OCI-LY7 (cell line): Measurements from ENCODE around the gene CARS1. TPM values are rescaled to one million over a fixed set of nuclear protein-coding genes. Genes with fewer than 3 reads are reported as not detected.

Experiments used
- BruUV-seq: library from RNA; stranded (reverse); fragments of 400-500 nt; replicated peaks from 2 replicates; lab custom pipeline; 2021; lab: Mats Ljungman, UMichigan
- CTCF ChIA-PET: fragments of 300-600 bp; sonication (Branson Sonifier 250); formaldehyde crosslinking; loops from one replicate; lab custom pipeline; 2022; ENCODE audit warnings: antibody characterized with exemption; ENCODE audit not compliant: unreplicated experiment; lab: Charles Lee
- POLR2A ChIA-PET: fragments of 300-600 bp; sonication (Branson Sonifier 250); formaldehyde crosslinking; loops from one replicate; lab custom pipeline; 2022; ENCODE audit warnings: antibody characterized with exemption; lab: Charles Lee
- DNase-seq: peaks from one replicate; pipeline ENCODE4 v3.0.0-alpha.2; 2015; ENCODE audit warnings: low spot score
- H2AFZ ChIP-seq: fragments of 200-600 bp; sonication (generic), shearing (Covaris generic); 2 replicates; pipeline ENCODE4 v1.6.1; 2014; ENCODE audit warnings: mild to moderate bottlenecking, antibody characterized with exemption, low read length, moderate library complexity
- H3K27ac ChIP-seq: fragments of 200-600 bp; sonication (generic); 2 replicates; pipeline ENCODE4 v1.5.1; 2014; ENCODE audit warnings: mixed run types, low read depth, mild to moderate bottlenecking, moderate library complexity, low read length, inconsistent platforms; ENCODE audit not compliant: poor library complexity, severe bottlenecking
- H3K36me3 ChIP-seq: fragments of 200-600 bp; sonication (generic); 2 replicates; pipeline ENCODE4 v1.6.1; 2014; ENCODE audit warnings: mild to moderate bottlenecking, antibody characterized with exemption, low read length, moderate library complexity, mixed read lengths; ENCODE audit not compliant: insufficient read depth
- H3K4me1 ChIP-seq: fragments of 200-600 bp; sonication (generic); 2 replicates; pipeline ENCODE4 v1.5.1; 2014; ENCODE audit warnings: mild to moderate bottlenecking, low read length; ENCODE audit not compliant: insufficient read depth, poor library complexity, severe bottlenecking
- H3K4me2 ChIP-seq: fragments of 200-600 bp; sonication (generic); 2 replicates; pipeline ENCODE4 v1.6.1; 2014; ENCODE audit warnings: mild to moderate bottlenecking, low read length
- H3K4me3 ChIP-seq: fragments of 200-600 bp; sonication (generic); 2 replicates; pipeline ENCODE4 v1.5.1; 2014; ENCODE audit warnings: mild to moderate bottlenecking, low read depth, low read length; ENCODE audit not compliant: poor library complexity, severe bottlenecking
- H3K79me2 ChIP-seq: fragments of 200-600 bp; sonication (generic); 2 replicates; pipeline ENCODE4 v1.6.1; 2016; ENCODE audit warnings: low read depth, mild to moderate bottlenecking, low read length, moderate library complexity, mixed read lengths; ENCODE audit not compliant: insufficient read depth
- H3K9me2 ChIP-seq: fragments of 200-600 bp; sonication (generic); 2 replicates; pipeline ENCODE4 v1.6.1; 2016; ENCODE audit warnings: mild to moderate bottlenecking, low read length, mixed read lengths; ENCODE audit not compliant: insufficient read depth
- H3K9me3 ChIP-seq: fragments of 200-600 bp; sonication (generic); 2 replicates; pipeline ENCODE4 v1.6.1; 2014; ENCODE audit warnings: mild to moderate bottlenecking, mixed run types, low read length, mixed read lengths
- H4K20me1 ChIP-seq: fragments of 200-600 bp; sonication (generic); 2 replicates; pipeline ENCODE4 v1.6.1; 2014; ENCODE audit warnings: mild to moderate bottlenecking, antibody characterized with exemption, low read length, moderate library complexity, mixed read lengths; ENCODE audit not compliant: insufficient read depth
- EZH2phosphoT487 ChIP-seq: fragments of 200-600 bp; sonication (generic); IDR thresholded peaks from 2 replicates; pipeline ENCODE4 v1.6.1; 2018; ENCODE audit warnings: low read depth, borderline replicate concordance, mild to moderate bottlenecking, mixed run types, antibody characterized with exemption, low read length, moderate library complexity, mixed read lengths
- intact Hi-C: fragments of 100-400 bp; cut with micrococcal nuclease; formaldehyde crosslinking; loops from one replicate; pipeline ENCODE4 v1.10.0; 2022; ENCODE audit not compliant: unreplicated experiment
- total RNA-seq, 2 experiments: library from RNA; depleted of rRNA in 1 of 2; stranded (reverse); fragments of >200 nt in 1 of 2; shearing (Covaris generic) in 1 of 2; gene quantifications; 2 replicates each; pipeline ENCODE4 v1.2.3, GENCODE V29; 2014 to 2022
- TF ChIP-seq, protein P1 (sequence below): fragments of 200-600 bp; sonication (generic); conservative IDR thresholded peaks from 2 replicates; pipeline ENCODE4 v1.5.1; 2014; ENCODE audit warnings: mild to moderate bottlenecking, antibody characterized with exemption, low read length, moderate library complexity, mixed read lengths

CARS1 gene
- total RNA-seq, 2 experiments from 2014 or later = 58.3 to 88.8 TPM

DNA sequence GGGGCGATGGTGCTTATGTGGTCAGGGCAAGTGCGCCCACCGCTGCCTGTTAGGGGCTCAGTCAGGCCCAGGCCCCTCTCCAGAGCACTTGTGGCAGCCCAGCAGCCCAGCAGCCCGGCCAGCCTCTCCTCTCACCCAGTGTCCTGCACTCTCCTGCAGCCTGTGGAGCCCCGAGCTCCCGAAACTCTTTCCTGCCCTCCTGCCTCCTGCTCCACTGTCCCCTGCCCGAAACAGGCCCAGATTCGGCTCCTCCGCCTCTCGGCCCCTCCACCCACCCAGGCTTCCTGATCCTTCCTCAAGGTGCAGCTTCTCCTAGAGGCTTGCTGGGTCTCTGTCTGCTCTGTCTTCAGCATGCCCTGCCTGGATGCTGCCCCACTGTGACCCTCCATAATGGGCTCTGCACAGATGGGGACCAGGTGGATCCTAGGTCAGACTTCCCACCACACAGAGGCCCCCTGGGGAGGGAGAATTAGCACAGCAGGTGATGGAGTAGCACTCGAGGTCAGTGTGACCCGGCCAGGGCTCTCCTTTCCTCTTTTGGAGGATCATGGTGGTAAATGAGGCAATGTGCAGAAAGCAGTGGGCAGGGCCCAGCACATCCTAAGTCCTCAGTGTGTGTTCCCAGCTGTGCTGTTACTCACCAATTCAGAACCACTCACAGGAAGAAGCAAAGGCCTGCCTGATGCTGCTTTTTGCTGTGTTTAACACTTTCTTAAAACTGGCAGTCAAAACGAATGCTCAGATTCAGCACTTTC lies 46.5 kb downstream of the CARS1 start:
- CTCF ChIA-PET = no interaction called here
- H3K9me2 ChIP-seq = no peaks in the 10 kb centered on the region
- TF ChIP-seq, protein P1, sequence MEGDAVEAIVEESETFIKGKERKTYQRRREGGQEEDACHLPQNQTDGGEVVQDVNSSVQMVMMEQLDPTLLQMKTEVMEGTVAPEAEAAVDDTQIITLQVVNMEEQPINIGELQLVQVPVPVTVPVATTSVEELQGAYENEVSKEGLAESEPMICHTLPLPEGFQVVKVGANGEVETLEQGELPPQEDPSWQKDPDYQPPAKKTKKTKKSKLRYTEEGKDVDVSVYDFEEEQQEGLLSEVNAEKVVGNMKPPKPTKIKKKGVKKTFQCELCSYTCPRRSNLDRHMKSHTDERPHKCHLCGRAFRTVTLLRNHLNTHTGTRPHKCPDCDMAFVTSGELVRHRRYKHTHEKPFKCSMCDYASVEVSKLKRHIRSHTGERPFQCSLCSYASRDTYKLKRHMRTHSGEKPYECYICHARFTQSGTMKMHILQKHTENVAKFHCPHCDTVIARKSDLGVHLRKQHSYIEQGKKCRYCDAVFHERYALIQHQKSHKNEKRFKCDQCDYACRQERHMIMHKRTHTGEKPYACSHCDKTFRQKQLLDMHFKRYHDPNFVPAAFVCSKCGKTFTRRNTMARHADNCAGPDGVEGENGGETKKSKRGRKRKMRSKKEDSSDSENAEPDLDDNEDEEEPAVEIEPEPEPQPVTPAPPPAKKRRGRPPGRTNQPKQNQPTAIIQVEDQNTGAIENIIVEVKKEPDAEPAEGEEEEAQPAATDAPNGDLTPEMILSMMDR = no peak
- TF ChIP-seq EZH2phosphoT487 = no peak
- H3K4me3 ChIP-seq = no peak overlapping the region
- H4K20me1 ChIP-seq = no peaks in the 10 kb centered on the region
- no peak overlapping the region for H3K27ac ChIP-seq
- H3K9me3 ChIP-seq = no peaks in the 10 kb centered on the region
- no peaks in the 10 kb centered on the region for H3K79me2 ChIP-seq
- H3K4me2 ChIP-seq = no peak overlapping the region
- intact Hi-C loops = no loop called here
- BruUV-seq = no TSS peak
- no peaks in the 10 kb centered on the region for H3K4me1 ChIP-seq
- H3K36me3 ChIP-seq = peaks cover 57% of the 10 kb centered on the region
- POLR2A ChIA-PET = no interaction called here
- no peak for DNase-seq
- no peak overlapping the region for H2AFZ ChIP-seq

DNA sequence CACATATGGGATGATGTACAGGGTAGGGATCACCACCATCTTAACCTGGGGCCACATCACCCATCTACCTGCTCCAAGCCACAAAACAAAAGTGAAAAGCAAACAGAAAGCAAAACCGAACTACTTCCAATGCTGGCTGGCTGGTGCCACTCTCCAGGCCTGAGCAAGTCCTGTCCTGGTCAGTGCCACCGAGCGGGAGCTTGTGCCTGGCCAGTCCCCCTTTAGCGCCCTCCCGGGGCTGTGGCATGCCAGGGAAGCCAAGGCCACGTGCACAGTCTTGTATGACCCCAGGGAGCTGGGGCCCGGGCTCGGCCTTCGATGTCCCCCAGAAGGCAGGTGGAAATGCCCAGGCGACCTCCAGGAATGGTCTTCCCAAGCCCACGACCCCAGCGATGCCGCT lies 47.2 kb downstream of the CARS1 start:
- no TSS peak for BruUV-seq
- no peaks in the 10 kb centered on the region for H3K9me3 ChIP-seq
- no peak overlapping the region for H3K27ac ChIP-seq
- no peak for DNase-seq
- no peak overlapping the region for H2AFZ ChIP-seq
- ChIA-PET CTCF (no interaction called here), POLR2A (interaction anchor here (0.6 kb wide), 1 partner anchor 63 kb away, joined by 6 read pairs; no protein-coding TSS in a partner anchor)
- TF ChIP-seq, protein P1 = no peak
- TF ChIP-seq EZH2phosphoT487 = no peak
- no peaks in the 10 kb centered on the region for H3K79me2 ChIP-seq
- H4K20me1 ChIP-seq = no peaks in the 10 kb centered on the region
- H3K4me2 ChIP-seq = no peak overlapping the region
- no peaks in the 10 kb centered on the region for H3K4me1 ChIP-seq
- no peaks in the 10 kb centered on the region for H3K9me2 ChIP-seq
- H3K4me3 ChIP-seq = no peak overlapping the region
- intact Hi-C loops = no loop called here
- H3K36me3 ChIP-seq = peaks cover 53% of the 10 kb centered on the region; the same call in 1 of the 2 replicates

DNA sequence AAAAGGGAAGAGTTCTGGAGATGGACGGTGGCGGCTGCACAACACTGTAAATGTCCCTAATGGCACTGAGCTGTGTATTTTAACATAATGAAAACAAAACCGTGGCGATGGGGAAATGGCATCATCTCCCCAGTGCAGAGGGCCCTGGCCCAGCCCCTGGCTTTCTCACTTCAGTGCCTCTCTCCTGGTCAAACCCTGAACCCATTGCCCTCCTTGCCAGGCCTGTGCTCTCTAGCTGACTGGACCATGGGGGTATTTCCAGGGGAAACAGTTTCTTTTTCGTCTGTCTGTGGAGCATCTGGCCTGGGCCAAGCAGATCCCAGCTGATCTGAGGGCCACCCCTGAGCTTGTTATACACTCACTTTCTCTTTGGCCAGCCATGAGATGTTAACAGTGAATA lies 47.7 kb downstream of the CARS1 start:
- Histone ChIP-seq H3K27ac (no peak overlapping the region), H3K4me2 (no peak overlapping the region), H3K4me1 (no peaks in the 10 kb centered on the region), H3K9me2 (no peaks in the 10 kb centered on the region), H3K79me2 (no peaks in the 10 kb centered on the region), H2AFZ (no peak overlapping the region), H3K4me3 (no peak overlapping the region), H3K36me3 (peaks cover 49% of the 10 kb centered on the region), H4K20me1 (no peaks in the 10 kb centered on the region), H3K9me3 (no peaks in the 10 kb centered on the region)
- no TSS peak for BruUV-seq
- DNase-seq = no peak
- ChIA-PET POLR2A (interaction anchor here (0.6 kb wide), 1 partner anchor 63 kb away, joined by 6 read pairs; no protein-coding TSS in a partner anchor), CTCF (no interaction called here)
- intact Hi-C loops = no loop called here
- TF ChIP-seq EZH2phosphoT487 = no peak
- TF ChIP-seq, protein P1 = no peak
